ENCODE measurements around the gene NUBP2.
A peak's percentile ranks its signal among the peaks of the same experiment; 100 is the strongest.

Gene NUBP2

DNA sequence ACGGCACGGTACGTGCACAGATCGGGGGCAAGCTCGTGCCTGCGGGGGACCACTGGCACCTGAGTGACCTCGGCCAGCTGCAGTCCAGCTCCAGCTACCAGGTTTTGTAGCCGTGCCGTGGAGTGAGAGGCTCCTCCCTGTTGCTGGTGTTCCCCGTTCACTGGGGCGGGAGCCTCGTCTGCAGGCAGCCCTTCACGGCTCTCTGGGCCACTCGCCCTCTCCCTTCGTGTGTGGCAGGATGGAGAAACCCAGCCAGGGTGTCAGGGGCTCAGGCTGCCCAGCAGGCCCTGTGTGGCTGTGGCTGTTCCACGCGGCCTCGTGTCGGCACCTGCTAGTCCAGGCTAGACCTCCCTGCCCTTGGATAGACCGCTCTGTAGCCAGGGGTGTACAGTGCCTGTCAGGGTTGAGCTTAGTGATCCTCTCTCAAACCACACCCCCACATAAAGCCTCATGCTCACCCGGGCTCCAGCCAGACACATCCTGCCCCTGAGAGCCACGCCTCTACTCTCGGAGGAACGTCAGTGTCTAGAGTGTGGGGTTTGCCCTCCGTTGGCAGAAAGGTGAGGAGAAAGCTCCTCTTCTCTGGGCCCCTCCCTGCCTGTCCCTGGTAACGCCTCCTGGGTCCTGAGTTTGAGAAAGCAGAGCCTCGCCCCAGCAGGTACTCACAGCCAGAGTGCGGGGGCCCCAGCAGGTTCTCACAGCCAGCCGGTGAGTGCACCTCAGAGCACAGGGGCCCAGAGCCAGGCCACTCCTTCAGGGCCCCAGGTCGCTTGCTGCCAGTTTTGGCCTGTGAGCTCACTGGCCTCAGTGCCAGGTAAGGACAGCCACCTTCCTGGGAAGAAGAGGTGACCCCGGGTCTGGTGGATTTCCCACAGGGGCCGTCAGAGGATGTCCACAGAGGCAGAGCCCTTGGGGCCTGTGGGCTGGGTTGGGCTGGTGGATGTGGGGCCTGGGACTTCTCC is 39.1 kb upstream of the NUBP2 start:
- Histone ChIP-seq H3K4me1 (ENCODE audit: control insufficient read depth, insufficient read depth, low read length) (no peaks in the 10 kb centered on the region), H3K9me3 (ENCODE audit: control insufficient read depth, insufficient read depth, low read depth, low read length) (no peaks in the 10 kb centered on the region), H3K4me3 (ENCODE audit: low read depth, low read length) (no peak overlapping the region), H3K27ac (ENCODE audit: extremely low read depth, low read depth, low read length) (no peak overlapping the region), H3K36me3 (ENCODE audit: control insufficient read depth in 2 of 2, insufficient read depth in 1 of 2, low read length in 2 of 2) (peaks cover 0 to 79% of the 10 kb centered on the region in 2 experiments; a peak in 1 of 3 replicates)
- ChIA-PET CTCF (interaction anchor here (1.3 kb wide), 1 partner anchor 37 kb away, joined by 3 read pairs; the partner anchor contains the start of gene MAPK8IP3), POLR2A (interaction anchor here (0.5 kb wide), 1 partner anchor 38 kb away, joined by 3 read pairs; no protein-coding TSS in a partner anchor)
- TF ChIP-seq ZBTB17 (tag by site-specific recombination; IDR thresholded peaks at IDR 0.05) (no peak), ZIC2 (tag by site-specific recombination; IDR thresholded peaks at IDR 0.05) (peak; percentile 48)

GRCh38 chr16:1744338-1744840 is 38.4 kb upstream of the NUBP2 start:
- no peaks in the 10 kb centered on the region for H3K4me1 ChIP-seq (ENCODE audit: control insufficient read depth, insufficient read depth, low read length)
- TF ChIP-seq ZNF510 (tag by site-specific recombination; IDR thresholded peaks at IDR 0.05; ENCODE audit: insufficient replicate concordance): no peak
- no peak for TF ChIP-seq ZSCAN23 (tag by site-specific recombination; IDR thresholded peaks at IDR 0.05)
- TF ChIP-seq ZNF274 (IDR thresholded peaks at IDR 0.05; ENCODE audit: low read length): no peak
- TF ChIP-seq ZNF274 (tag by site-specific recombination; IDR thresholded peaks at IDR 0.05; ENCODE audit: borderline replicate concordance): no peak
- ChIA-PET POLR2A (interaction anchor here (0.5 kb wide), 1 partner anchor 39 kb away, joined by 3 read pairs; no protein-coding TSS in a partner anchor), CTCF (interaction anchor here (1.3 kb wide), 1 partner anchor 38 kb away, joined by 3 read pairs; the partner anchor contains the start of gene MAPK8IP3)
- peaks cover 0 to 85% of the 10 kb centered on the region in 2 experiments; a peak in 1 of 3 replicates for H3K36me3 ChIP-seq (ENCODE audit: control insufficient read depth in 2 of 2, insufficient read depth in 1 of 2, low read length in 2 of 2)
- H3K4me3 ChIP-seq (ENCODE audit: low read depth, low read length): no peak overlapping the region
- H3K27ac ChIP-seq (ENCODE audit: extremely low read depth, low read depth, low read length): no peak overlapping the region
- H3K9me3 ChIP-seq (ENCODE audit: control insufficient read depth, insufficient read depth, low read depth, low read length): no peaks in the 10 kb centered on the region

DNA sequence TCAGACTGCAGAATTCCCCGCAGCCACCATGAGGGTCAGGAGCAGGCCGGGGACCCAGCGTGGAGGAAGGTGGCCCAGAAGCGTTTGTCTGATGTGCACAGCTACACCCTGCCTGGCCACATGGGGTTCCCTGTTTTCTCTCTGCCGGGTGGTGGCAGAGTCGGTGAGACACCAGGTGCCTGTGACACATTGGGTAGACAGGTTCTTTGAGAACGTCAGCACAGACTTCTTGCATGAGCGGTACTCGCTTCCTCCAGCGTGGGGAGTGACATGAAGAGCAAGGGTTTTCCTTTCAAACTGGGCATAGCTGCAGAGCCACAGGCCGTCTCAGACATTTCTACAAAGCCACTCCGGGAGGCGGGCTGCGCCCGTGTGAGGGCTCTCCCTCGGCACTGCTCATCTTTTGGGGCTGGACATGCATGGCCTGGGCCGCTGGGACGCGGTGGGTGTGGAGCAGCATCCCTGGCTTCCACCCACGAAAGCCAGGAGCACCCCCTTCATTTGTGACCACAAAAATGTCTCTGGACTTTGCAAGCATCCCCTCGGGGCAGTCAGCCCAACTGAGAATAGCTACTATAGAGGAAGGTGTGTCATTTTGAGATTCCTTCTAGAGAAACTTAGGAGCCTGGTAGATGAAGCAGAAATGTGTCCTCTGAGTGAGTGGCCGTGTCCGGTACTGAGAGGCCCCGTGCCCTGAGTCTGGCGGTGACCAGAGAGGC is 37.4 kb upstream of the NUBP2 start:
- peaks cover under 1 to 80% of the 10 kb centered on the region in 2 experiments; a peak in 2 of 3 replicates for H3K36me3 ChIP-seq (ENCODE audit: control insufficient read depth in 2 of 2, insufficient read depth in 1 of 2, low read length in 2 of 2)
- CTCF ChIA-PET: no interaction called here

More for the DNA sequence above, 37.4 kb upstream of the NUBP2 start:
- Histone ChIP-seq H3K4me1 (ENCODE audit: control insufficient read depth, insufficient read depth, low read length) (no peaks in the 10 kb centered on the region), H3K27ac (ENCODE audit: extremely low read depth, low read depth, low read length) (no peak overlapping the region), H3K4me3 (ENCODE audit: low read depth, low read length) (no peak overlapping the region), H3K9me3 (ENCODE audit: control insufficient read depth, insufficient read depth, low read depth, low read length) (no peaks in the 10 kb centered on the region)
- POLR2A ChIA-PET: no interaction called here
- TF ChIP-seq ZNF354C (tag by site-specific recombination; IDR thresholded peaks at IDR 0.05; ENCODE audit: borderline replicate concordance, low read depth) (no peak), SP2 (tag by site-specific recombination; IDR thresholded peaks at IDR 0.05) (no peak)
- TF ChIP-seq, protein P1, sequence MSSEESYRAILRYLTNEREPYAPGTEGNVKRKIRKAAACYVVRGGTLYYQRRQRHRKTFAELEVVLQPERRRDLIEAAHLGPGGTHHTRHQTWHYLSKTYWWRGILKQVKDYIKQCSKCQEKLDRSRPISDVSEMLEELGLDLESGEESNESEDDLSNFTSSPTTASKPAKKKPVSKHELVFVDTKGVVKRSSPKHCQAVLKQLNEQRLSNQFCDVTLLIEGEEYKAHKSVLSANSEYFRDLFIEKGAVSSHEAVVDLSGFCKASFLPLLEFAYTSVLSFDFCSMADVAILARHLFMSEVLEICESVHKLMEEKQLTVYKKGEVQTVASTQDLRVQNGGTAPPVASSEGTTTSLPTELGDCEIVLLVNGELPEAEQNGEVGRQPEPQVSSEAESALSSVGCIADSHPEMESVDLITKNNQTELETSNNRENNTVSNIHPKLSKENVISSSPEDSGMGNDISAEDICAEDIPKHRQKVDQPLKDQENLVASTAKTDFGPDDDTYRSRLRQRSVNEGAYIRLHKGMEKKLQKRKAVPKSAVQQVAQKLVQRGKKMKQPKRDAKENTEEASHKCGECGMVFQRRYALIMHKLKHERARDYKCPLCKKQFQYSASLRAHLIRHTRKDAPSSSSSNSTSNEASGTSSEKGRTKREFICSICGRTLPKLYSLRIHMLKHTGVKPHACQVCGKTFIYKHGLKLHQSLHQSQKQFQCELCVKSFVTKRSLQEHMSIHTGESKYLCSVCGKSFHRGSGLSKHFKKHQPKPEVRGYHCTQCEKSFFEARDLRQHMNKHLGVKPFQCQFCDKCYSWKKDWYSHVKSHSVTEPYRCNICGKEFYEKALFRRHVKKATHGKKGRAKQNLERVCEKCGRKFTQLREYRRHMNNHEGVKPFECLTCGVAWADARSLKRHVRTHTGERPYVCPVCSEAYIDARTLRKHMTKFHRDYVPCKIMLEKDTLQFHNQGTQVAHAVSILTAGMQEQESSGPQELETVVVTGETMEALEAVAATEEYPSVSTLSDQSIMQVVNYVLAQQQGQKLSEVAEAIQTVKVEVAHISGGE (tag by site-specific recombination; conservative IDR thresholded peaks at IDR 0.05; ENCODE audit: low read depth): no peak

All from HEK293 (cell line).